ENCODE results near the gene PSMD5. TPM values are rescaled to one million over a fixed set of nuclear protein-coding genes. Genes with fewer than 3 reads are reported as not detected.

PSMD5 gene
- total RNA-seq, 5 donors from 2014 or later (not counting 1 experiment from before 2014, with no cell fraction given) = 27.5 to 55.2 (median 47.7) TPM

DNA sequence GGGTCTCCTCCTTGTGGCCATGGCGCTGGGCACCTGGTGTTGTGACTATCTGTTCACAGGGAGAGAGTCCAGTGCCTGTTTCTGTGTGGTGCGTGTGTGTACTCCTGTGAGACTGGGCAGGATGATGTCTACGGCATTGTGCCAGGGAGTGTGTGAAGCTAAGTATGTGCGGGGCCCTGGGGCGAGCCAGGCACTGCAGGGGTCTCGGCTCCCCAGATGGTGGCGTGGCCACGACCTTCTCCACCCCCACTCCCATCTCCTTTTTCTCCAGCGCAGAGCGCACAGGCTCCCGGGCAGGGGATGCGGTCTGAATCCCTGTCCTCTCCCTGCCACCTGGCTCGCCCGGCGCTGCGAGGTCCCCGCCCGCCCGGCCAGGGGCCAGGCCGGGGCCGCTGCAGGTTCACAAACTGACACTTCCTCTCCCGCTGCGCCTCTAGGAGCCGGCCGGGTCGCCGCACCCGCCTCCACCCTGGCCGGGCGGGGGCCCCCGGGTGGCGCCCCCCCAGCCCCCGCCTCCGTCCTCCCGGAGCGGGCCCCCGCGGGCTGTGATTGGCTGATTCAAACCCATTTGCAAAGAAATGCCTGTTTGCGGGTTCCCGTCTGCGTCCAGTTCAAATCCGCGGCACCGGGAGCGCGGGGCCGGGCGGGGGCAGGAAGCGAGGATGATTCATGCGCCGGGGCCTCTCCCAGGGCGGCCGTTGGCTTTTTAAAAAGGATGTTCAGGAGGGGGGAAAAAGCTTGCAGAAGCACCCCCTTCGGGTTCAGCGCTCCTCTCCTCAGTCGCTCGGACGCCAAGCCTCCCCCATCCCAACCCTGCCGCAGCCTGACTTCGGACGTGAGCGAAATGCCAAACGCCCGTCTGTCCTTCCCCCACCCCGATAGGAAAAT lies 33.5 kb upstream of the PSMD5 start:
- Histone ChIP-seq H3K4me3 (ENCODE audit: control insufficient read depth in 1 of 2, extremely low read depth in 1 of 2, low read length in 1 of 2) (peak overlapping the region; percentile 60 to 68), H3K4me1 (ENCODE audit: control insufficient read depth in 1 of 2, extremely low read depth in 1 of 2, insufficient read depth in 2 of 2, low read length in 2 of 2) (peaks cover 28 to 70% of the 10 kb centered on the region in 2 experiments), H3K36me3 (ENCODE audit: control insufficient read depth in 2 of 2, extremely low read depth in 1 of 2, insufficient read depth in 1 of 2, low read length in 1 of 2) (peaks cover 0 to 24% of the 10 kb centered on the region in 2 donors), H3K27ac (ENCODE audit: low read length) (peak overlapping the region; percentile 95), H3K9me3 (no peaks in the 10 kb centered on the region), H3K27me3 (replicated peaks in 1 of 2; ENCODE audit: control insufficient read depth in 2 of 2, extremely low read depth in 1 of 2, insufficient read depth in 2 of 2, low read length in 1 of 2) (no peaks in the 10 kb centered on the region)
- CTCF ChIA-PET = interaction anchor here in 1 of 2 donors (0.6 to 2.4 kb wide), 2 partner anchors 55 to 57 kb away, joined by 3 to 6 read pairs; no protein-coding TSS in a partner anchor
- Mint-ChIP-seq H3K36me3 (peaks cover 27% of the 10 kb centered on the region), H3K4me3 (peak overlapping the region; percentile 79 to 88 (median 86)), H3K4me1 (peaks cover 71 to 75% (median 72%) of the 10 kb centered on the region in 3 donors), H3K9me3 (no peaks in the 10 kb centered on the region), H3K27me3 (no peaks in the 10 kb centered on the region), H3K27ac (peak overlapping the region; percentile 90 to 94)
- DNase-seq (peak; percentile 32 to 86 (median 62)), ATAC-seq (replicated peaks in 1 of 4) (peak; percentile 45 to 61 (median 54))
- POLR2A ChIA-PET = interaction anchor here (0.6 to 1.2 kb wide), 3 partner anchors 28 to 55 kb away, joined by 3 to 7 read pairs (median 3); no protein-coding TSS in a partner anchor
- WGBS (ENCODE audit: insufficient coverage) = 1% methylated on average over 46 of the region's 65 CpGs

GRCh38 chr9:120875643-120875953 lies 32.9 kb upstream of the PSMD5 start:
- no peak for DNase-seq
- H3K27ac ChIP-seq (ENCODE audit: low read length) = peak overlapping the region; percentile 87
- Mint-ChIP-seq H3K27me3 (no peaks in the 10 kb centered on the region), H3K9me3 (no peaks in the 10 kb centered on the region), H3K4me1 (peaks cover 66 to 71% (median 67%) of the 10 kb centered on the region in 3 donors), H3K36me3 (peaks cover 29% of the 10 kb centered on the region), H3K4me3 (peak overlapping the region; percentile 68 to 86 (median 82)), H3K27ac (peak overlapping the region; percentile 84 to 90)
- H3K4me3 ChIP-seq (ENCODE audit: control insufficient read depth in 1 of 2, extremely low read depth in 1 of 2, low read length in 1 of 2) = peak overlapping the region in 1 of 2 donors; percentile 35
- WGBS (ENCODE audit: insufficient coverage) = 16% methylated on average over 5 of the region's 7 CpGs
- ATAC-seq (replicated peaks in 1 of 4) = peak in 1 of 4 experiments; percentile 6
- peaks cover 0 to 24% of the 10 kb centered on the region in 2 donors for H3K36me3 ChIP-seq (ENCODE audit: control insufficient read depth in 2 of 2, extremely low read depth in 1 of 2, insufficient read depth in 1 of 2, low read length in 1 of 2)
- peaks cover 27 to 64% of the 10 kb centered on the region in 2 experiments for H3K4me1 ChIP-seq (ENCODE audit: control insufficient read depth in 1 of 2, extremely low read depth in 1 of 2, insufficient read depth in 2 of 2, low read length in 2 of 2)
- H3K27me3 ChIP-seq (replicated peaks in 1 of 2; ENCODE audit: control insufficient read depth in 2 of 2, extremely low read depth in 1 of 2, insufficient read depth in 2 of 2, low read length in 1 of 2) = no peaks in the 10 kb centered on the region
- CTCF ChIA-PET = interaction anchor here in 1 of 2 donors (2.4 kb wide), 1 partner anchor 56 kb away, joined by 6 read pairs; no protein-coding TSS in a partner anchor
- no peaks in the 10 kb centered on the region for H3K9me3 ChIP-seq
- POLR2A ChIA-PET = interaction anchor here in 1 of 2 donors (0.6 kb wide), 1 partner anchor 56 kb away, joined by 3 read pairs; no protein-coding TSS in a partner anchor

GRCh38 chr9:120875195-120875565 lies 32.5 kb upstream of the PSMD5 start:
- H3K9me3 Mint-ChIP-seq = no peaks in the 10 kb centered on the region
- peaks cover 64 to 69% (median 65%) of the 10 kb centered on the region in 3 donors for H3K4me1 Mint-ChIP-seq
- WGBS (ENCODE audit: insufficient coverage) = 55% methylated on average over 4 of the region's 4 CpGs
- DNase-seq = peak in 1 of 35 experiments; percentile 39
- H3K27ac Mint-ChIP-seq = peak overlapping the region; percentile 84 to 90
- peaks cover 24 to 60% of the 10 kb centered on the region in 2 experiments for H3K4me1 ChIP-seq (ENCODE audit: control insufficient read depth in 1 of 2, extremely low read depth in 1 of 2, insufficient read depth in 2 of 2, low read length in 2 of 2)
- ChIA-PET POLR2A (interaction anchor here in 1 of 2 donors (0.6 kb wide), 1 partner anchor 57 kb away, joined by 3 read pairs; no protein-coding TSS in a partner anchor), CTCF (interaction anchor here in 1 of 2 donors (0.5 to 2.4 kb wide), 2 partner anchors 8 to 56 kb away, joined by 6 read pairs; no protein-coding TSS in a partner anchor)
- H3K27ac ChIP-seq (ENCODE audit: low read length) = peak overlapping the region; percentile 87
- no peaks in the 10 kb centered on the region for H3K27me3 Mint-ChIP-seq
- peak overlapping the region; percentile 68 to 86 (median 82) for H3K4me3 Mint-ChIP-seq
- no peaks in the 10 kb centered on the region for H3K27me3 ChIP-seq (replicated peaks in 1 of 2; ENCODE audit: control insufficient read depth in 2 of 2, extremely low read depth in 1 of 2, insufficient read depth in 2 of 2, low read length in 1 of 2)
- H3K36me3 Mint-ChIP-seq = peaks cover 29% of the 10 kb centered on the region
- H3K4me3 ChIP-seq (ENCODE audit: control insufficient read depth in 1 of 2, extremely low read depth in 1 of 2, low read length in 1 of 2) = no peak overlapping the region
- peaks cover 0 to 27% of the 10 kb centered on the region in 2 donors for H3K36me3 ChIP-seq (ENCODE audit: control insufficient read depth in 2 of 2, extremely low read depth in 1 of 2, insufficient read depth in 1 of 2, low read length in 1 of 2)
- no peak for ATAC-seq (replicated peaks in 1 of 4)
- no peaks in the 10 kb centered on the region for H3K9me3 ChIP-seq

DNA sequence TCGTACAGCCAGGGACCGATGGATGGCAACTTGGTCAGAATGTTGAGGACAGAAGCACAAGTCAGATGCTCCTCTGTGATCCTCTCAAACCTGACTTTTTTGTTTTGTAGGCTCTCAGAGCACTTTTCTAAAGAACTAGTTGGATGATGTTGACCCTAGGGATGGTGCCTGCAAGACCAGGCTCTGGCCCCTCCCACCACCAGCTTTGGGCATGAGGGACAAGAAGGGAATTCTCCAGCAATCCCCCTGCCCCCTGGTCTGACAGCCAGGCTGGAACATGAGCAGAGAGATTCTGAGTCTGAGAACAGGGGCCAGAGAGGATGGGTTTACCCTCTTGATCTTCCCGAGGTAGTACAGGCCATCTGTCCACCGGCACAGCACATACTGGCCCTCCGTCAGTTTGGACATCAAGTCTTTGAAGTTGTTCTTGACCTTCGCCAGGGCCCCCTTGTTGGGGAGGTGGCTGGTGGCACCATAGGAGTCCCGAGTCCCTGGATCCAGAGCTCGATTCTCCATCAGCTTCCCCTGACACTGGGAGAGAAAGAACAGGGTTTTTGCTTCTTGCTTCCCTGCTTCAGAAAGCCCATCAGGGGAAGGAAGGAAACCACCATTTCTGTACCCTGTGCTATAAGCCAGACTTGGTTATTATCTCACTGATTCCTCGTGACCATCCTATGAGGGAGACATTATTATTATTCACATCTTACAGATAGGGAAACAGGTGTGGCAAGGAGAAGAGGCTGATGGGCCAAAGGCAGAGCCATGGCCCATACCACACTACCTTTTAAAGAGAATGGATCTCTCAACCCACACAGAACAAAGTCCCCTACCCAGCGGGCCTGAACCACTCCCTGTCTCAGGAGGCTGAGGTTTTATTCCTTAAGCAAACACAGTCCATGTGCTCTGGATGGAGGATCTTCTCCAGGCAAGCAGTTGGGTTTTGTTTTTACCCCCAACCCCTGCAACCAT lies 31.8 kb upstream of the PSMD5 start:
- Mint-ChIP-seq H3K4me3 (peak overlapping the region in 1 of 3 donors; percentile 86), H3K27ac (peak overlapping the region; percentile 84 to 90), H3K4me1 (peaks cover 61 to 69% (median 65%) of the 10 kb centered on the region in 3 donors), H3K36me3 (peaks cover 29% of the 10 kb centered on the region), H3K27me3 (no peaks in the 10 kb centered on the region), H3K9me3 (no peaks in the 10 kb centered on the region)
- Histone ChIP-seq H3K27ac (ENCODE audit: low read length) (peak overlapping the region; percentile 14), H3K4me1 (ENCODE audit: control insufficient read depth in 1 of 2, extremely low read depth in 1 of 2, insufficient read depth in 2 of 2, low read length in 2 of 2) (peaks cover 24 to 60% of the 10 kb centered on the region in 2 experiments), H3K9me3 (no peaks in the 10 kb centered on the region), H3K4me3 (ENCODE audit: control insufficient read depth in 1 of 2, extremely low read depth in 1 of 2, low read length in 1 of 2) (no peak overlapping the region), H3K36me3 (ENCODE audit: control insufficient read depth in 2 of 2, extremely low read depth in 1 of 2, insufficient read depth in 1 of 2, low read length in 1 of 2) (peaks cover 0 to 32% of the 10 kb centered on the region in 2 donors), H3K27me3 (replicated peaks in 1 of 2; ENCODE audit: control insufficient read depth in 2 of 2, extremely low read depth in 1 of 2, insufficient read depth in 2 of 2, low read length in 1 of 2) (no peaks in the 10 kb centered on the region)
- 89% methylated on average over 5 of the region's 10 CpGs for WGBS (ENCODE audit: insufficient coverage)
- DNase-seq (peak in 1 of 35 experiments; percentile 24), ATAC-seq (replicated peaks in 1 of 4) (no peak)
- POLR2A ChIA-PET = no interaction called here
- CTCF ChIA-PET = interaction anchor here in 1 of 2 donors (0.5 to 2.4 kb wide), 3 partner anchors 9 to 57 kb away, joined by 3 to 6 read pairs (median 6); no protein-coding TSS in a partner anchor

DNA sequence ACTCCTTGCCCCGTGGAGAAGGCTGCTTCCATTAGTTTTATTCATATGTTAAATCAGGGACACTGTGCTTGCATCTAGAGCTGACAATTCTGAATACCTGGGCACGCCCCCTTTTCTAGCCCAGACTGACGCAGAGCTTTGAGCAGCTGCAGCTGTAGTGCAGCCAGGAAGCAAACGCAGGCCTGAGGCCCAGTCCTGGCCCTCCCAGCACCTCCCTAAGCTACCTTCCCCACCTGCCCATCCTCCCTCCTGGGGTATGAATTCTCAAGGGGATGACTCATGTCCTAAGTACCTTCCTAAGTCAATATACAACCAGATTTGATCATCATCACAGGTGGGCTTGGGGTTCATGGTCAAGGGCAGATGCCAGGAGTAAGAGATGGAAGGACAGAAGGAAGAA lies 30.8 kb upstream of the PSMD5 start:
- DNase-seq (peak in 3 of 35 experiments; percentile 18 to 34 (median 27)), ATAC-seq (replicated peaks in 1 of 4) (no peak)
- no peaks in the 10 kb centered on the region for H3K9me3 ChIP-seq
- peaks cover 0 to 32% of the 10 kb centered on the region in 2 donors for H3K36me3 ChIP-seq (ENCODE audit: control insufficient read depth in 2 of 2, extremely low read depth in 1 of 2, insufficient read depth in 1 of 2, low read length in 1 of 2)
- WGBS (ENCODE audit: insufficient coverage) = 61% methylated on average over 4 of the region's 4 CpGs
- no peaks in the 10 kb centered on the region for H3K27me3 ChIP-seq (replicated peaks in 1 of 2; ENCODE audit: control insufficient read depth in 2 of 2, extremely low read depth in 1 of 2, insufficient read depth in 2 of 2, low read length in 1 of 2)
- peaks cover 57 to 65% (median 61%) of the 10 kb centered on the region in 3 donors for H3K4me1 Mint-ChIP-seq
- no peaks in the 10 kb centered on the region for H3K9me3 Mint-ChIP-seq
- no peak overlapping the region for H3K4me3 Mint-ChIP-seq
- H3K4me1 ChIP-seq (ENCODE audit: control insufficient read depth in 1 of 2, extremely low read depth in 1 of 2, insufficient read depth in 2 of 2, low read length in 2 of 2) = peaks cover 17 to 59% of the 10 kb centered on the region in 2 experiments
- peaks cover 29% of the 10 kb centered on the region for H3K36me3 Mint-ChIP-seq
- H3K27ac Mint-ChIP-seq = peak overlapping the region; percentile 84 to 90
- H3K27me3 Mint-ChIP-seq = no peaks in the 10 kb centered on the region
- H3K4me3 ChIP-seq (ENCODE audit: control insufficient read depth in 1 of 2, extremely low read depth in 1 of 2, low read length in 1 of 2) = no peak overlapping the region
- ChIA-PET CTCF (interaction anchor here in 1 of 2 donors (1.1 to 1.9 kb wide), 3 partner anchors 48 to 64 kb away, joined by 3 to 8 read pairs (median 8); no protein-coding TSS in a partner anchor), POLR2A (interaction anchor here (1.0 to 1.2 kb wide), 2 partner anchors 22 to 27 kb away, joined by 4 read pairs; no protein-coding TSS in a partner anchor)
- H3K27ac ChIP-seq (ENCODE audit: low read length) = peak overlapping the region; percentile 14

Measured in T-cell (primary cell).